Measurements from ENCODE around the gene PLCB1.

Gene PLCB1

GRCh38 chr20:8786383-8786782 is 654.3 kb downstream of the PLCB1 start:
- DNase-seq (ENCODE audit: low read depth) = no peak
- TF ChIP-seq CTCF (IDR thresholded peaks at IDR 0.05; ENCODE audit: low read length, missing control alignments) = no peak
- H3K4me3 ChIP-seq (replicated peaks; ENCODE audit: low read depth, low read length) = no peak overlapping the region

GRCh38 chr20:8787090-8787489 is 655.0 kb downstream of the PLCB1 start:
- no peak for DNase-seq (ENCODE audit: low read depth)
- H3K4me3 ChIP-seq (replicated peaks; ENCODE audit: low read depth, low read length) = no peak overlapping the region
- no peak for TF ChIP-seq CTCF (IDR thresholded peaks at IDR 0.05; ENCODE audit: low read length, missing control alignments)

- DNase-seq (ENCODE audit: low read depth) = no peak
- no peak overlapping the region for H3K4me3 ChIP-seq (replicated peaks; ENCODE audit: low read depth, low read length)
- no peak for TF ChIP-seq CTCF (IDR thresholded peaks at IDR 0.05; ENCODE audit: low read length, missing control alignments)
These were observed 656.2 kb downstream of the PLCB1 start for GRCh38 chr20:8788275-8788674.

- no peak for TF ChIP-seq CTCF (IDR thresholded peaks at IDR 0.05; ENCODE audit: low read length, missing control alignments)
These were observed 656.8 kb downstream of the PLCB1 start for GRCh38 chr20:8788831-8789230.

GRCh38 chr20:8790442-8791074 is 658.5 kb downstream of the PLCB1 start:
- DNase-seq (ENCODE audit: low read depth) = peak; percentile 74
- peak; percentile 99 for TF ChIP-seq CTCF (IDR thresholded peaks at IDR 0.05; ENCODE audit: low read length, missing control alignments)
- no peak overlapping the region for H3K4me3 ChIP-seq (replicated peaks; ENCODE audit: low read depth, low read length)

More at GRCh38 chr20:8788831-8789230, 656.8 kb downstream of the PLCB1 start:
- no peak for DNase-seq (ENCODE audit: low read depth)
- no peak overlapping the region for H3K4me3 ChIP-seq (replicated peaks; ENCODE audit: low read depth, low read length)

GRCh38 chr20:8795404-8795803 is 663.3 kb downstream of the PLCB1 start:
- TF ChIP-seq CTCF (IDR thresholded peaks at IDR 0.05; ENCODE audit: low read length, missing control alignments) = no peak
- DNase-seq (ENCODE audit: low read depth) = peak; percentile 17
- H3K4me3 ChIP-seq (replicated peaks; ENCODE audit: low read depth, low read length) = no peak overlapping the region

- H3K4me3 ChIP-seq (replicated peaks; ENCODE audit: low read depth, low read length) = no peak overlapping the region
- DNase-seq (ENCODE audit: low read depth) = peak; percentile 85
- no peak for TF ChIP-seq CTCF (IDR thresholded peaks at IDR 0.05; ENCODE audit: low read length, missing control alignments)
These were observed 664.1 kb downstream of the PLCB1 start for GRCh38 chr20:8796088-8796660.

All from fibroblast of pulmonary artery (primary cell).